ENCODE measurements around the gene HEATR1. TPM values are rescaled to one million over a fixed set of nuclear protein-coding genes. Genes with fewer than 3 reads are reported as not detected.
"Not testable (repeated sequence)": the region's sequence is repeated elsewhere in the genome, so short reads cannot be mapped to it uniquely, and the experiment has no call there.

The HEATR1 gene
- total RNA-seq, 1 donor from 2014 or later: 54.9 TPM

DNA sequence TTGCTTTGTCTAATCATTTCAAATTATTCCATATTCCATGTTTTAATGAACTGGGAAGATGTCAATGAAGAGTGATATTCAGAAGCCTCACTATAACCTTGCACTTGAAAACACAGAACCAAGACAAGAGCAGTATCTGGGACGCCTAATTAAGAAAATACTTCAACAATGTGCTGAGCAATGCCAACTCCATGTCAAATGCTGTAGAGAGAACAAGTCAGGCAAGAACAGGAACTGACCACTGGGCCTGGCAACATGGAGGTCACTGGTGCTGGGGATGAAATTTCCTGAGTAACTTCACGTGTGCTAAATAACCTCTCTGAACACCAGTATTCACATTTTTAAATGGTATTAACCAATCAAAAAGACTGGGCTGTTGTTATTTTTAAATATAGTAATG is 22.8 kb downstream of the HEATR1 start:
- Histone ChIP-seq H3K9ac (no peak overlapping the region), H2AFZ (replicated peaks) (no peak overlapping the region), H3K79me2 (ENCODE audit: low read depth) (no peaks in the 10 kb centered on the region), H3K36me3 (peaks cover 33% of the 10 kb centered on the region), H3K4me2 (no peak overlapping the region), H3K27me3 (no peaks in the 10 kb centered on the region), H3K27ac (no peak overlapping the region), H3K9me3 (ENCODE audit: low read depth) (no peaks in the 10 kb centered on the region), H3K4me3 (no peak overlapping the region), H3K4me1 (no peaks in the 10 kb centered on the region), H3F3A (ENCODE audit: low read depth) (no peaks in the 10 kb centered on the region), H4K20me1 (ENCODE audit: low read depth) (no peaks in the 10 kb centered on the region)
- H3K27me3 Mint-ChIP-seq (ENCODE audit: insufficient read depth, low read depth): no peaks in the 10 kb centered on the region
- no peaks in the 10 kb centered on the region for H3K9me3 Mint-ChIP-seq
- no peaks in the 10 kb centered on the region for H3K4me1 Mint-ChIP-seq
- H3K36me3 Mint-ChIP-seq: peaks cover 15% of the 10 kb centered on the region
- TF ChIP-seq, protein P1, sequence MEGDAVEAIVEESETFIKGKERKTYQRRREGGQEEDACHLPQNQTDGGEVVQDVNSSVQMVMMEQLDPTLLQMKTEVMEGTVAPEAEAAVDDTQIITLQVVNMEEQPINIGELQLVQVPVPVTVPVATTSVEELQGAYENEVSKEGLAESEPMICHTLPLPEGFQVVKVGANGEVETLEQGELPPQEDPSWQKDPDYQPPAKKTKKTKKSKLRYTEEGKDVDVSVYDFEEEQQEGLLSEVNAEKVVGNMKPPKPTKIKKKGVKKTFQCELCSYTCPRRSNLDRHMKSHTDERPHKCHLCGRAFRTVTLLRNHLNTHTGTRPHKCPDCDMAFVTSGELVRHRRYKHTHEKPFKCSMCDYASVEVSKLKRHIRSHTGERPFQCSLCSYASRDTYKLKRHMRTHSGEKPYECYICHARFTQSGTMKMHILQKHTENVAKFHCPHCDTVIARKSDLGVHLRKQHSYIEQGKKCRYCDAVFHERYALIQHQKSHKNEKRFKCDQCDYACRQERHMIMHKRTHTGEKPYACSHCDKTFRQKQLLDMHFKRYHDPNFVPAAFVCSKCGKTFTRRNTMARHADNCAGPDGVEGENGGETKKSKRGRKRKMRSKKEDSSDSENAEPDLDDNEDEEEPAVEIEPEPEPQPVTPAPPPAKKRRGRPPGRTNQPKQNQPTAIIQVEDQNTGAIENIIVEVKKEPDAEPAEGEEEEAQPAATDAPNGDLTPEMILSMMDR (IDR thresholded peaks at IDR 0.05): no peak
- TF ChIP-seq EZH2 (IDR thresholded peaks at IDR 0.05): no peak
- TF ChIP-seq EZH2phosphoT487 (IDR thresholded peaks at IDR 0.05): no peak
- no peak overlapping the region for H3K27ac Mint-ChIP-seq
- no peak overlapping the region for H3K4me3 Mint-ChIP-seq
- no peak for DNase-seq (ENCODE audit: low spot score)

DNA sequence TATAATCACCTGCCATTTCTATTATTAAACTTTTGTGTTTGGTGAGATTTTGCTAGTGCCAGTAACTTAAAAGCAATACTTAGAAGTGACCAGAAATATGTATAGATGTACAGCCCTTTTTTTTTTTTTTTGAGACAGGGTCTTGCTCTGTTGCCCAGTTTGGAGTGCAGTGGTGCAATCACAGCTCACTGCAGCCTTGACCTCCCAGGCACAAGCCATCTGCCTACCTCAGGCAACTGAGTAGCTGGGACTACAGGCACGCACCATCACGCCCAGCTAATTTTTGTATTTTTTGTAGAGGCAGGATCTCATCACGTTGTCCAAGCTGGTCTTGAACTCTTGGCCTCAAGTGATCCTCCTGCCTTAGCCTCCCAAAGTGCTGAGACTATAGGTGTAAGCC is 23.9 kb downstream of the HEATR1 start:
- not testable (repeated sequence) for H4K20me1 ChIP-seq (ENCODE audit: low read depth); H3K27ac Mint-ChIP-seq

DNA sequence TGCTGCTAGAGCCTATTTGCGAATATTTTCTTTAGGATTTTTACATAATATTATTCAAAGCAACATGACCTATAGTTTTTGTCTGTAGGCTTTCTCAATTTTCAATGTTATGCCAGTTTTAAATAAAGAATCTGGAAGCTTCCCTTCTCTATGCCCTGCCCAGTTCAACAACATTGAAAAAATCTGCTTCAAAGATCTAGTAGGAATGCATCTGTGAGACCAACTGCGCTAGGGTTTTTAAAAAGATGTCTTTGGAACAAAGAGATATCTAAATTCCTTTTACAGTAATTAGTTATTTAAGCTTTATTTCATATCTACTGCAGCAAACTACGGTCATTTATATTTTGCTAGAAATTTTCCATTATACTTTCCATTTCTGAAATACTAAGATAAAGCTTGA is 25.7 kb downstream of the HEATR1 start:
- peaks cover 13% of the 10 kb centered on the region for H3K36me3 Mint-ChIP-seq
- no peaks in the 10 kb centered on the region for H3K4me1 Mint-ChIP-seq

More for the DNA sequence above, 23.9 kb downstream of the HEATR1 start:
- not testable (repeated sequence) for H3K27me3 Mint-ChIP-seq (ENCODE audit: insufficient read depth, low read depth); H3K4me2 ChIP-seq; H3F3A ChIP-seq (ENCODE audit: low read depth); H3K4me3 ChIP-seq; H3K9me3 ChIP-seq (ENCODE audit: low read depth); H3K9me3 Mint-ChIP-seq; H3K4me3 Mint-ChIP-seq; H3K27ac ChIP-seq; H2AFZ ChIP-seq (replicated peaks); DNase-seq (ENCODE audit: low spot score); H3K4me1 ChIP-seq; H3K4me1 Mint-ChIP-seq; H3K9ac ChIP-seq; H3K27me3 ChIP-seq; H3K79me2 ChIP-seq (ENCODE audit: low read depth)
- peaks cover 33% of the 10 kb centered on the region for H3K36me3 ChIP-seq
- H3K36me3 Mint-ChIP-seq: peaks cover 18% of the 10 kb centered on the region

DNA sequence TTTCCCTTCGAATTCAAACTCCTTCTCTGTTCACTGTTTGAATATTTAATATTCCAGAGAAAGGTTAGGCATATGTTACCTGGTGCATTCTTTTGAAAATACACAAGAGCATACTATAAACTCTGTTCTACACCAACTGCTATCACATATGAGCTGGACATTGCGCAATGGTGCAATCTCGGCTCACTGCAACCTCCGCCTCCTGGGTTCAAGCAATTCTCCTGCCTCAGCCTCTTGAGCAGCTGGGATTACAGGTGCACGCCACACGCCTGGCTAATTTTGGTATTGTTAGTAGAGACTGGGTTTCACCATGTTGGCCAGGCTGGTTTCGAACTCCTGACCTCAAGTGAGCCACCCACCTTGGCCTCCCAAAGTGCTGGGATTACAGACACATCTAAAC is 27.3 kb downstream of the HEATR1 start:
- H3K36me3 ChIP-seq: peaks cover 19% of the 10 kb centered on the region

More for the DNA sequence above, 25.7 kb downstream of the HEATR1 start:
- DNase-seq (ENCODE audit: low spot score): no peak
- Mint-ChIP-seq H3K4me3 (no peak overlapping the region), H3K27ac (no peak overlapping the region), H3K9me3 (no peaks in the 10 kb centered on the region), H3K27me3 (ENCODE audit: insufficient read depth, low read depth) (no peaks in the 10 kb centered on the region)
- TF ChIP-seq EZH2 (IDR thresholded peaks at IDR 0.05) (no peak), EZH2phosphoT487 (IDR thresholded peaks at IDR 0.05) (no peak)
- TF ChIP-seq, protein P1 (IDR thresholded peaks at IDR 0.05): no peak
- Histone ChIP-seq H3K4me2 (no peak overlapping the region), H3K36me3 (peaks cover 19% of the 10 kb centered on the region), H2AFZ (replicated peaks) (no peak overlapping the region), H4K20me1 (ENCODE audit: low read depth) (no peaks in the 10 kb centered on the region), H3K4me3 (no peak overlapping the region), H3K27ac (no peak overlapping the region), H3K4me1 (no peaks in the 10 kb centered on the region), H3K79me2 (ENCODE audit: low read depth) (no peaks in the 10 kb centered on the region), H3K9ac (no peak overlapping the region), H3K9me3 (ENCODE audit: low read depth) (no peaks in the 10 kb centered on the region), H3K27me3 (no peaks in the 10 kb centered on the region), H3F3A (ENCODE audit: low read depth) (no peaks in the 10 kb centered on the region)

More for the DNA sequence above, 27.3 kb downstream of the HEATR1 start:
- peaks cover 13% of the 10 kb centered on the region for H3K36me3 Mint-ChIP-seq
- not testable (repeated sequence) for H3K79me2 ChIP-seq (ENCODE audit: low read depth); H3K4me3 Mint-ChIP-seq; H3K4me1 Mint-ChIP-seq; H3K27ac ChIP-seq; H3F3A ChIP-seq (ENCODE audit: low read depth); DNase-seq (ENCODE audit: low spot score); H3K9me3 ChIP-seq (ENCODE audit: low read depth); H3K4me1 ChIP-seq; H3K27me3 ChIP-seq; H4K20me1 ChIP-seq (ENCODE audit: low read depth); H3K27me3 Mint-ChIP-seq (ENCODE audit: insufficient read depth, low read depth); H3K4me3 ChIP-seq; H3K27ac Mint-ChIP-seq; H3K9ac ChIP-seq; H3K4me2 ChIP-seq; H3K9me3 Mint-ChIP-seq; H2AFZ ChIP-seq (replicated peaks)

Data from neural progenitor cell (in vitro differentiated cells).